ENCODE measurements around the gene ALDH1A1.

- TF ChIP-seq GLI4 (tag by site-specific recombination; IDR thresholded peaks at IDR 0.05) (no peak), WT1 (tag by site-specific recombination; IDR thresholded peaks at IDR 0.05) (no peak), SP2 (tag by site-specific recombination; IDR thresholded peaks at IDR 0.05) (no peak), ZBTB26 (tag by site-specific recombination; optimal IDR thresholded peaks at IDR 0.05) (no peak)
- TF ChIP-seq, protein P1, sequence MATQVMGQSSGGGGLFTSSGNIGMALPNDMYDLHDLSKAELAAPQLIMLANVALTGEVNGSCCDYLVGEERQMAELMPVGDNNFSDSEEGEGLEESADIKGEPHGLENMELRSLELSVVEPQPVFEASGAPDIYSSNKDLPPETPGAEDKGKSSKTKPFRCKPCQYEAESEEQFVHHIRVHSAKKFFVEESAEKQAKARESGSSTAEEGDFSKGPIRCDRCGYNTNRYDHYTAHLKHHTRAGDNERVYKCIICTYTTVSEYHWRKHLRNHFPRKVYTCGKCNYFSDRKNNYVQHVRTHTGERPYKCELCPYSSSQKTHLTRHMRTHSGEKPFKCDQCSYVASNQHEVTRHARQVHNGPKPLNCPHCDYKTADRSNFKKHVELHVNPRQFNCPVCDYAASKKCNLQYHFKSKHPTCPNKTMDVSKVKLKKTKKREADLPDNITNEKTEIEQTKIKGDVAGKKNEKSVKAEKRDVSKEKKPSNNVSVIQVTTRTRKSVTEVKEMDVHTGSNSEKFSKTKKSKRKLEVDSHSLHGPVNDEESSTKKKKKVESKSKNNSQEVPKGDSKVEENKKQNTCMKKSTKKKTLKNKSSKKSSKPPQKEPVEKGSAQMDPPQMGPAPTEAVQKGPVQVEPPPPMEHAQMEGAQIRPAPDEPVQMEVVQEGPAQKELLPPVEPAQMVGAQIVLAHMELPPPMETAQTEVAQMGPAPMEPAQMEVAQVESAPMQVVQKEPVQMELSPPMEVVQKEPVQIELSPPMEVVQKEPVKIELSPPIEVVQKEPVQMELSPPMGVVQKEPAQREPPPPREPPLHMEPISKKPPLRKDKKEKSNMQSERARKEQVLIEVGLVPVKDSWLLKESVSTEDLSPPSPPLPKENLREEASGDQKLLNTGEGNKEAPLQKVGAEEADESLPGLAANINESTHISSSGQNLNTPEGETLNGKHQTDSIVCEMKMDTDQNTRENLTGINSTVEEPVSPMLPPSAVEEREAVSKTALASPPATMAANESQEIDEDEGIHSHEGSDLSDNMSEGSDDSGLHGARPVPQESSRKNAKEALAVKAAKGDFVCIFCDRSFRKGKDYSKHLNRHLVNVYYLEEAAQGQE (tag by site-specific recombination; IDR thresholded peaks at IDR 0.05) = no peak
These were observed 1.7 kb upstream of the ALDH1A1 start for GRCh38 chr9:72954431-72955125.

Measured in HEK293 (cell line).